HUDEP-2 (cell line): ENCODE measurements around the gene KRTAP19-5.
A peak's percentile ranks its signal among the peaks of the same experiment; 100 is the strongest.
"Not testable (repeated sequence)": the region's sequence is repeated elsewhere in the genome, so short reads cannot be mapped to it uniquely, and the experiment has no call there.

ENCODE experiments used
- DNase-seq, 76 experiments: peaks; one replicate each; lab custom pipeline; 2025; ENCODE audit not compliant: unreplicated experiment in 76 of 76; lab: John Stamatoyannopoulos, UW

The KRTAP19-5 gene

DNA sequence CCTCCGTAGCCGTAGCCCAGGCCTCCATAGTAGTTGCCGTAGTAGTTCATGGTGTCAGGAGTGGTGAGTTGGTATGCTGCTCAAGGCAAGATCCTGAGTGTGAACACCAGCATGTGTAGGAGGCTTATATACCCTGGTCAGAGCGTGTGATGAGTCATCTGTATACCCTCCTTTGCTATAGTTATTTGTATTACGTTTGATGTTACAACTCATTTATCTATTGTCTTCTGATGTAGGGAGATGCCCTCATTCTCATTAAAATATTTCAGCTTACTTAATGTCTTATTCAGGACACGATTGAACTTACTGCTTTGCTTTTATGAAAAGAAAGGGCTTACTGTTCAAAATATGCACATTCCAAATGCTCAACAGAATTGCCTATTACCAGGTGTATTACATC is at the start of gene KRTAP19-5:
TSS of gene KRTAP19-5 (minus strand) at position 101 of the 400 bp plus-strand sequence. CDS start at position 50, 51 bp downstream.
- DNase-seq: no peak

DNA sequence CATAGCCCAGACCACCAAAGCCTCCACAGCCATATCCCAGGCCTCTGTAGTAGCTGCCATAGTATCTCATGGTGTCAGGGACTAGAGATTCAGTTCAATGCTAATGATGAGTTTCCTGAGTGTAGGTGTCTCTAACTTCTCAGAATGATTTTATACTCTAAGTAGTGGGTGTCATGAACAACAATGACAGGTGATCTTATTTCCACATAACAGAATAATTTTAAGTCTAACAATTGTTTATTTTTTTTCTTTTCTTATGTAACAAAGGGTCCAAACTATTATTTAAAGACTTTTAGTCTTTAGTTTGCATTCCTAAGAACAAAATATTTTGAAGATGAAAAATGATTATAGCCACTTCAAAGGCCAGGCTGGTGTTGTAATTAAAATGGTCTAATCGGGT is 39.8 kb upstream of the KRTAP19-5 start, which contains the start of gene KRTAP19-6:
TSS of gene KRTAP19-6 (minus strand) at position 101 of the 400 bp plus-strand sequence. CDS start at position 70, 31 bp downstream.
- DNase-seq: no peak

DNA sequence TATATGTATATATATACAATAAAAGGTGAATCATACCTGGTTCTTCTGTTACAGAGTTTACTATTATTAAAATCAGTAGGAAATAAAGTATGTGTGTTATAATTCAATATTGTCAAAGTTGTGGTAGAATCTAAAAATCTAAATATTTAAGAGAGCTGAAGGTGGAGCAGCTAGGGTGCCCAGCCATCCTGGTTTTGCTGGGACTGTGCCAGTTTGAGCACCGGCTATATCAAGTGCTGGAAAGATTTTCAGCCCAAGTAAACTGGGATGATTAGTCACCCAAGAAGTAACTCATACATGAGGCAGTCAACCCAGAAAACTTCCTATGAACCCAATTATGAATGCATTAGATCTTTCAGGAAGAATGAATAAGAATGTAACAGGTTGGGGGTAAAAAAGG is 16.9 kb upstream of the KRTAP19-5 start:
- DNase-seq: no peak

DNA sequence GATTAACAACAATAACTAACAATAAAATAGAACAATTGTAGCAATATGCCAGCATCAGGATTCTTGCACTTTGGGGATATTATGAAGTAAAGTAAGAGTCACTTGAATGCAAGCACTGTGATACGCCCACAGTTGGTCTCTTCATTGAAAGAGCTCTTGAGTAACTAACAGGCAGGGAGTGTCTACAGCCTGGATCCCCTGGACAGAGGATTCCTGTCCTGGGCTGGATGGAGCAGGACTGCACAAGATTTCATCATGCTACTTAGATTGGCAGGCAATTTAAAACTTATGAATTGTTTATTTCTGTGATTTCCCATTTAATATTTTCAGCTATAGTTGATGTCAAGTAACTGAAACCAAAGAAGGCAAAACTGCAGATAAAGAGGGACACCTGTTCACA is 13.7 kb upstream of the KRTAP19-5 start:
- no peak for DNase-seq

DNA sequence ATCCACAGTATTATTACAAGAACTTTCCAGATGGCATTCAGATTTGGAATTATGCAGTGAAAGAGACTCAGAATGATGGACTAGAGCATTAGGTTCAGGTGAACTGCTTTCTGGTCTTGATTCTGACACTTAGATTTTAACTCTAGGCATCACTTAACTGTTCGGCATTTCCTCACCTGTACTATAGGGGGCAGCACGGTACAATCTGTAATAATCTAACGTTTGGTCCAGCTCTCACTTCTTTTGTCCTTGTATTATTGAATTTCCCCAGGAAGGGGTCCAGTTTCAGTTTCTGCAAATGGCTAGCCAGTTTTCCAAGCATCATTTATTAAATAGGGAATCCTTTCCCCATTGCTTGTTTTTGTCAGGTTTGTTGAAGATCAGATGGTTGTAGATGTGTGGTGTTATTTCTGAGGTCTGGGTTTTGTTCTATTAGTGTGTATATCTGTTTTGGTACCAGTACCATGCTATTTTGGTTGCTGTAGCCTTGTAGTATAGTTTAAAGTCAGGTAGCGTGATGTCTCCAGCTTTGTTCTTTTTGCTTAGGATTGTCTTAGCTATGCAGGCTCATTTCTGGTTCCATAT is 3.8 kb upstream of the KRTAP19-5 start:
- not testable (repeated sequence) for DNase-seq

DNA sequence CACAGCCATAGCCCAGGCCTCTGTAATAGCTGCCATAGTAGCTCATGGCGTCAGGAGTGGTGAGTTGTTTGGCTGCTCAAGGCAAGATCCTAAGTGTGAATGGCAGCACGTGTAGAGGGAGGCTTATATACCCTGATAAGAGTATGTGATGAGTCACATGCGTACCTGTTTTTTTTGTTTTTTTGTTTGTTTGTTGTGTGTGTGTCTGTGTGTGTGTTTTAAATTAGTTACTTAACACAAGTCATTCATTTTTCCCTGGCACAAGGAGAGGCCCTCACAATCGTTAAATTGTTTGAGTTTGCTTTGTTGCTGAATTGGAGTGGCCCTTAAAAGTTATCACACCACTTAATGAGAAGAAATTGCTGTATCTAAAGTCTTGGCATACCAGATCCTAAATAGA is 4.9 kb downstream of the KRTAP19-5 start, which contains the start of gene KRTAP19-4:
TSS of gene KRTAP19-4 (minus strand) at position 101 of the 400 bp plus-strand sequence. CDS start at position 46, 55 bp downstream.
- DNase-seq: no peak

DNA sequence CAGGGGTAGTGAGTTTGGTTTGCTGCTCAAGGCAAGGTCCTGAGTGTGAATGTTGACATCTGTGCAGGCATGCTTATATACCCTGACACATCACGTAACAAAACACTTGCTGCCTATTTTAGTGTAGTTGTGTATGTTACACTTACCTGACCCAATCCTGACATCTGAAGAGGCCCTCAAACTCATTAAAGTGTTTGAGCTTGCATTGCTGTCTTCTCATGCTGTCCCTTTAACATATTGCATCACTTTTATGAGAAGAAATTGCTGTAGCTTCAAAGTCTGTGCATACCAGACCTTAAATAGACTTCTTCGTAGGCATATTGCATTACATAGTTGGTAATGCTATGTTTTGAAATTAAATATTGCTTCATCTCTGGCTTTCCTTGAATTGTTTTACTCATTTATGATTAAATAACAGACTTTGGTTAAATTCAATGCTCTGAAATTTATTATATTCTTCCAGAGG is 9.9 kb downstream of the KRTAP19-5 start, which contains the start of gene KRTAP19-3:
TSS of gene KRTAP19-3 (minus strand) at position 51 of the 466 bp plus-strand sequence. CDS start 56 bp downstream, outside the sequence.
- DNase-seq: no peak

DNA sequence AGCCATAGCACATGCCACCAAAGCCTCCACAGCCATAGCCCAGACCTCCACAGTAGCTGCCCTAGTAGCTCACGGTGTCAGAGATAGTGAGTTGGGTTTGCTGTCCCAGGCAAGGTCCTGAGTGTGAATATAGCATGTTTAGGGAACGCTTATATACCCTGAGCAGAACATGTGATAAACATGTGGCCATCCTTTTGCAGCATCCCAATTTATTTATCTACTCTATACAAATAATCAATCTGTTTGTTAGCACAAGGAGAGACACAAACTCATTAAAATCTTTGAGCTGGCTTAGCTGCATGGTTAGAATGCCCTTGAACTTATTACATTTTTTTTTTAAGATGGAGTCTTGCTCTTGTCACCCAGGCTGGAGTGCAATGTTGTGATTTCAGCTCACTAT is 14.6 kb downstream of the KRTAP19-5 start, which contains the start of gene KRTAP19-2:
TSS of gene KRTAP19-2 (minus strand) at position 101 of the 400 bp plus-strand sequence. CDS start at position 13, 88 bp downstream.
- no peak for DNase-seq

DNA sequence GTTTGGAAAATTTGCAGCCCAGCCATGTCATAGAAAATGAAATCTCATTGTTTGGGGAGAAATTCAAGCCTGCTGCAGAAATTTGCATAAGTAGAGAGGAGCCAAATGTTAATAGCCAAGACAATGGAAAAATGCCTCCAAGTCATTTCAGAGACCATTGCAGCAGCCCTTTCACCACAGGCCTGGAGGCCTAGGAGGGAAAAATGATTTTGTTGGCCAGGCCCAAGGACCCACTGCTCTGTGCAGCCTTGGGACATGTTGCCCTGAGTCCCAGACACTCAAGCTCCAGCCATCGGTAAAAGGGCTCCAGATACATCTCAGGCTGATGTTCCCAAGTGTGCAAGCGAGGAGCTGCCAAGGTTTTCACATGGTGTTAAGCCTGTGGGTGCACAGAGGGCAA is 15.8 kb downstream of the KRTAP19-5 start:
- DNase-seq: no peak

DNA sequence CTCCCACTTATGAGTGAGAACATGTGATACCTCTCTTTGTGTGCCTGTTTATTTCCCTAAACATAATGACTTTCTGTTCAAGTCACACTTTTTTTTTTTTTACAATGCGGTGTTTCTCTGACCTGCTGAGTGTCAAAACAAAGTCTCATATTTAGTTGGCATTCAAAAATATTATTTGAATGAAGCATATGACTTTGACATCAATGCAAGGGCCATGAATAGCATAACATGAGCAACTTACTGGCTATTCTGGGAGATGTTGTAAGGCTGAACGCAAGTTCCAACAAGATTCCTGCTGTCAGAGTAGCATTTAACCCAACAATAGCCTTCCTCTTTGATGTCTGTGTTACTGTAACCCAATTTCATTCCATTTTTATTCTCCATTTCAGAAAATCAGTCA is 19.8 kb downstream of the KRTAP19-5 start:
- DNase-seq: no peak

DNA sequence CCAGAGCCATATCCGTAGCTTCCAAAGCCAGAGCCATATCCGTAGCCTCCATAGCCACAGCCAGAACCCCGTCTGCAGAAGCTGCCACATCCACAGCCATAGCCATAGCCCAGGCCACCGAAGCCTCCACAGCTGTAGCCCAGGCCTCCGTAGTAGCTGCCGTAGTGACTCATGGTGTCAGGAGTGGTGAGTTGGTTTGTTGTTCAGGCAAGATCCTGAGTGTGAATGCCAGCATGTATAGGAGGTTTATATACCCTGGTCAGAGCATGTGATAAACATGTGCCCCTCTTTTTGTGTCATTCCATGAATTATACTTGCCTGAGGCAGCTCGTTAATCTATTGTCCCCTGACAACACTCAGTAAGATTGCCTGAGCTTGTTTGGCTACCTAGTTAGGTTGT is 21.8 kb downstream of the KRTAP19-5 start, which contains the start of gene KRTAP19-1:
TSS of gene KRTAP19-1 (minus strand) at position 223 of the 400 bp plus-strand sequence. CDS start at position 173, 50 bp downstream.
- no peak for DNase-seq

DNA sequence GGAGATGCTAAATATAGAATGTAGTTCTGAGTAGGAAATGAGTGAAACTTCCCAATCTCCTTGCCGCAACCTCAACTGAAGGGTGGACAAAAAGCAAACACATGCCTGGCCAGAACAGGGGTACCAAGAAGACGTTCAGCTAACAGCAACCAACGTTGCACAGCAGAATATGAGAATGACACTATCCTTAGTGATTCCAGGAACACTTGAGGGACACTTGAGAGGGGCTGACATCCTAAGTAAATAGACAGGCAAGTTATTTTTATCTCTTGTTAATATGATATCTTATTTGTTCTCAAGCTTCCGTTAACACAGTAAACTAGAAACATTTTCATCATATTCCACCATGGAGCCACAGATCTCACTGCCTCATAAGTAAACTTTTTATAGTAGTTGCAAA is 22.7 kb downstream of the KRTAP19-5 start:
- DNase-seq: no peak

DNA sequence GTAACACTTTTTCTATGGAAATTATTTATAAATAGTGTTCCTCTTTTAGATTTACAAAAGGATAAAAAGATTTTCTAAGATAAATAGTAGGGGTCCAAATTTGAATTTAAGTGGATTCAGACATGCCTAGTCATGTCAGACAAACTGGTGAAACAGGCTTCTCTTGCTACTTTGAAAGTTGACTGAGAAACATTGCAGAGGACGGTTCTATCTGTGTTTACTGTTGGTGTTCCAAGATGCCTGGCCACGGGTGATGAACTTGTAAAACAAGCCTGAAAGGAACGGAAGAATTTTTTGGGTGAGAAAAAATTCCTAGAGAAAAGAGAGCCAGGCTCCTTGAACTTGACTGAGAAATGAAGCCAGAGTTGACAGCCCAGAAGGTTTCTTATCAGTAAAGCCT is 23.9 kb downstream of the KRTAP19-5 start:
- DNase-seq: no peak

DNA sequence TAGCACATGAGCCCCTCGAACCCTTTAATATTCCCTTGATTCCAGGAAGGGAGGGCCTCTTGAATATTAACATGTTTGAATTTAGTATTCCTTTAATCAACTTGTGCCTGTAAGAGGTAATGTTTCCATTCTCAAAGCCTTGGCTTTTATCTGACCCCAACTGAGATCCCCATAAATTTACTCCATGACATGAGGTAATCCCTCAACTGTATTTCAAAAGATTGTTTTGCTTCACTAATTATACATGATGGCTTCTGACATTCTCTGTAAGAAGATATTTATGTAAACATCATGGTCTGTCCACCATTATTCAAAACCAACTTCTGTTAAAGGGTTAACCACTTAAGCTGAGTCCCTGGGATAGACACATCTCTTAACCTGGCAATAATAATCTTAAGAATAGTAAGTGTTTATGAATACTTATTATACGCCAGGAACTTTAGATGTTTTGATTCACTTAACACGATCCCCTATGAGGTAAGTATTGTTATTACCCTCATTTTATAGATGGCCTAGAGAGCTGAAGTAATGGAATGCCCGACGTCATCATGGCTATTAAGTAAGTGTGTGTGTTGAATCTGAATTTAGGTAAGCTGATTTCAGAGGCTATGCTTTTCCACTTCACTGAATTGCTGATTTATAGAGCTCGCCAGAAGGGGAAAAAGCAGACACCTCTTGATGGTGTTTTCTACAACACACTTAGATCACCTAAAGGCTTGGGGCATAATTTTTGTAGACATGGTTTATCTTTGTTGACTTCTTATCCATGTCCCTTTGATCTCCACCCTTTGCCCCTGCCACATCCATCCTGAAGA is 32.8 kb downstream of the KRTAP19-5 start:
- DNase-seq: no peak

DNA sequence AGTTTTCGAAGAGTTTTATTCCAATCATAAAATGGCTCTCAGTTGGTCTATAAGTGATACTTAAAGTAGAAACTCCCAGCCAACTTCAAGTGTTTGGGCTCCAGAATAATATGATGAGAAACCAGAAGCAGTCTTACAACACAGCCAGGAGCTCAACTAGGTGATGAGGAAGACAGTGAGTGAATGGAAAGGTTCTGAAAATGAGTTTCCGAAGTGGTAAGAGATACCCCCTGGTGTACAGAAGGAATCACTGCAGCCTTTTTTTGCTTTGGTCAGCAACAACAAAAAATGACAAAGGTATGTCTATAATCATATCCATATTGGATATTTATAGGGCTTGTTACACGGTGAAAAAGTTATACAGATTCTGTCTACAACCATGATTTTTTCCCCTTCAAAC is 38.2 kb downstream of the KRTAP19-5 start:
- peak in 2 of 76 experiments; percentile 14 to 26 for DNase-seq
